Naive thymus-derived CD4-positive, alpha-beta T cell (primary cell): Measurements from ENCODE around the gene RASAL2. TPM values are rescaled to one million over a fixed set of nuclear protein-coding genes. Genes with fewer than 3 reads are reported as not detected.

ENCODE experiments used
- ATAC-seq: fragments of 150-1000 bp; cut with Tn5 transposase; 2 replicates; pipeline ENCODE4 v1.10.0; 2021; ENCODE audit warnings: mild to moderate bottlenecking, moderate library complexity
- CTCF ChIA-PET: fragments of 350-600 bp; sonication (Branson Sonifier 250); formaldehyde crosslinking; loops from one replicate; lab custom pipeline; 2021; ENCODE audit warnings: antibody characterized with exemption; lab: Charles Lee
- POLR2A ChIA-PET: fragments of 350-600 bp; sonication (Branson Sonifier 250); formaldehyde crosslinking; loops from one replicate; lab custom pipeline; 2021; ENCODE audit warnings: antibody characterized with exemption, inconsistent platforms; lab: Charles Lee
- DNase-seq, 9 donors: peaks; one replicate each; pipeline versions ENCODE4 v3.0.0 to v3.0.0-alpha.2; 2020 to 2022; ENCODE audit warnings: mixed read lengths in 1 of 9
- H3K27ac ChIP-seq: one replicate; pipeline ENCODE4 v1.7.0; 2013; ENCODE audit warnings: mild to moderate bottlenecking, low read depth, low read length, moderate library complexity
- H3K27me3 ChIP-seq, 2 donors: one replicate each; pipeline ENCODE4 v1.7.0; 2013; ENCODE audit warnings: low read length in 2 of 2, mild to moderate bottlenecking in 2 of 2, moderate library complexity in 2 of 2; ENCODE audit not compliant: control insufficient read depth in 2 of 2, insufficient read depth in 2 of 2
- H3K36me3 ChIP-seq, 3 experiments: 1 replicate in 2 of 3; 2 replicates in 1 of 3; pipeline ENCODE4 v1.7.0; 2013; ENCODE audit warnings: low read length in 3 of 3, mild to moderate bottlenecking in 3 of 3, moderate library complexity in 1 of 3; ENCODE audit not compliant: insufficient read depth in 3 of 3, control insufficient read depth in 2 of 3
- H3K4me1 ChIP-seq, 2 donors: one replicate each; pipeline ENCODE4 v1.7.0; 2013; ENCODE audit warnings: low read length in 2 of 2, mild to moderate bottlenecking in 2 of 2, moderate library complexity in 1 of 2; ENCODE audit not compliant: control insufficient read depth in 2 of 2, insufficient read depth in 2 of 2
- H3K4me3 ChIP-seq: 2 replicates; pipeline ENCODE4 v1.7.0; 2013; ENCODE audit warnings: mild to moderate bottlenecking, low read length
- H3K9me3 ChIP-seq, 3 experiments: 1 replicate in 2 of 3; 2 replicates in 1 of 3; pipeline ENCODE4 v1.7.0; 2013; ENCODE audit warnings: low read length in 3 of 3; ENCODE audit not compliant: control insufficient read depth in 2 of 3
- H3K27ac Mint-ChIP-seq, 9 donors: one replicate each; pipeline ENCODE4 v1.8.0; 2020 to 2022; ENCODE audit warnings: mixed read lengths in 9 of 9, mild to moderate bottlenecking in 8 of 9, moderate library complexity in 5 of 9, inconsistent platforms in 2 of 9
- H3K27me3 Mint-ChIP-seq, 5 donors: one replicate each; pipeline ENCODE4 v1.8.0; 2021 to 2022; ENCODE audit warnings: mixed read lengths in 5 of 5, mild to moderate bottlenecking in 1 of 5
- H3K36me3 Mint-ChIP-seq, 5 donors: one replicate each; pipeline ENCODE4 v1.8.0; 2020 to 2022; ENCODE audit warnings: mixed read lengths in 5 of 5, mild to moderate bottlenecking in 3 of 5, inconsistent platforms in 1 of 5
- H3K4me1 Mint-ChIP-seq, 7 donors: one replicate each; pipeline ENCODE4 v1.8.0; 2020 to 2022; ENCODE audit warnings: mixed read lengths in 7 of 7, mild to moderate bottlenecking in 3 of 7, inconsistent platforms in 1 of 7
- H3K4me3 Mint-ChIP-seq, 10 donors: one replicate each; pipeline ENCODE4 v1.8.0; 2020 to 2022; ENCODE audit warnings: mild to moderate bottlenecking in 10 of 10, mixed read lengths in 10 of 10, moderate library complexity in 6 of 10, inconsistent platforms in 2 of 10
- H3K9me3 Mint-ChIP-seq, 11 donors: one replicate each; pipeline ENCODE4 v1.8.0; 2020 to 2022; ENCODE audit warnings: mixed read lengths in 11 of 11, mild to moderate bottlenecking in 4 of 11, inconsistent platforms in 1 of 11, moderate library complexity in 1 of 11
- intact Hi-C, 2 donors: fragments of 100-400 bp; cut with micrococcal nuclease; formaldehyde crosslinking; loops; one replicate each; pipeline ENCODE4 v1.15.1; 2023
- polyA plus RNA-seq, 2 donors: library from polyadenylated mRNA; unstranded; fragments of 300-500 nt; fragmentation: Illumina TruSeq; gene quantifications; one replicate each; pipeline ENCODE4 v1.2.3, GENCODE V29; 2021
- total RNA-seq, 6 experiments: library from RNA in 5 of 6; stranded (reverse) in 5 of 6; gene quantifications; 1 replicate in 5 of 6; 2 replicates in 1 of 6; pipeline ENCODE4 v1.2.3 and lab custom pipeline; 2021 to 2026

Gene RASAL2
- total and polyA plus RNA-seq, 7 experiments from 2014 or later: 0.11 to 0.69 (median 0.15) TPM; not detected in 3

DNA sequence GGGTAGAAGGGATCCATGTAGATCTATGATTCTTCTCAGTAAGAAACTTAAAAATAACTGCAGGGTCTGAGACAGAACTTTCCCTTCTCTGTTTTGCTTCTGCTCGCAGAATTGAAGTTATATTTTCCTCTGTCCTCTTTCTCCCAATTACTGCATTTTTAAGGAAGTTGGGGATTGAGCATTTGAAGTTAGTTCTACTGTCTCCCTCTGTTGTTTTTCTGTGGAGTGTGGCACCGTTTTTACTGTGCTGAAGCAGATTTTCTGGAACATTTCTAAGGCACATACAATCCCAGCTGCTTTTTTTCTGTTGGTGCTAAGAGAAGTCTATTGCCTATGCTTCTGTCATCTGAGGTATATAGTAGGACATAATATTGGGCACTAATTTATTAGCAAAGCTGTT is 43.3 kb downstream of the RASAL2 start:
- H3K4me1 Mint-ChIP-seq: no peaks in the 10 kb centered on the region
- Histone ChIP-seq H3K9me3 (no peaks in the 10 kb centered on the region), H3K36me3 (no peaks in the 10 kb centered on the region), H3K27me3 (no peaks in the 10 kb centered on the region), H3K27ac (no peak overlapping the region), H3K4me1 (no peaks in the 10 kb centered on the region), H3K4me3 (no peak overlapping the region)
- intact Hi-C loops: no loop called here
- CTCF ChIA-PET: no interaction called here
- peaks cover 0 to 3% (median 0%) of the 10 kb centered on the region in 5 donors for H3K27me3 Mint-ChIP-seq
- no peak overlapping the region for H3K4me3 Mint-ChIP-seq
- H3K36me3 Mint-ChIP-seq: no peaks in the 10 kb centered on the region
- ATAC-seq (no peak), DNase-seq (no peak)
- H3K9me3 Mint-ChIP-seq: peaks cover 0 to 14% (median 5%) of the 10 kb centered on the region in 11 donors
- no peak overlapping the region for H3K27ac Mint-ChIP-seq
- POLR2A ChIA-PET: no interaction called here

DNA sequence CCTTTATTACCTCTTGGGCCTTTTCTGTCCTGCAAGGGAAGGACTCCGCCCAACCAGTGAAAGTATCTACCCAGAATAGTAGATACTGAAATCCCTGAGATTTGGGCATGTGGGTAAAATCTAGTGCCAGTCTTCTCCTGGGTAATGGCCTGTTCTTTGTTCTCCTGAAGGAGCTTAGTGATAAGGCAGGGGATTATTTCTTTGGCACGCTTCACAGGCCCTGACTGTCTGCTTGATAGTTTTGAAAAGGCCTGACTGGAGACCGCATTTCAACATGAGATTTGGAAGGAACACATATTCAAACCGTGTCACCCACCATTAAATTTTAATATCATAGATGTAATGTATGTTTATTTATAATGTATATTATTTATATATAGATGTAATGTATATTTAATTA is 48.9 kb downstream of the RASAL2 start:
- Histone ChIP-seq H3K9me3 (no peaks in the 10 kb centered on the region), H3K4me1 (no peaks in the 10 kb centered on the region), H3K27ac (no peak overlapping the region), H3K4me3 (no peak overlapping the region), H3K36me3 (no peaks in the 10 kb centered on the region), H3K27me3 (no peaks in the 10 kb centered on the region)
- ChIA-PET CTCF (no interaction called here), POLR2A (no interaction called here)
- H3K4me1 Mint-ChIP-seq: no peaks in the 10 kb centered on the region
- no peak for DNase-seq
- intact Hi-C loops: no loop called here
- H3K4me3 Mint-ChIP-seq: no peak overlapping the region
- peaks cover 0 to 14% (median 0%) of the 10 kb centered on the region in 11 donors for H3K9me3 Mint-ChIP-seq
- no peaks in the 10 kb centered on the region for H3K36me3 Mint-ChIP-seq
- ATAC-seq: no peak
- no peak overlapping the region for H3K27ac Mint-ChIP-seq
- no peaks in the 10 kb centered on the region for H3K27me3 Mint-ChIP-seq

- ChIA-PET POLR2A (no interaction called here), CTCF (no interaction called here)
- Mint-ChIP-seq H3K9me3 (peaks cover 0 to 14% (median 0%) of the 10 kb centered on the region in 11 donors), H3K4me3 (no peak overlapping the region), H3K36me3 (no peaks in the 10 kb centered on the region), H3K4me1 (no peaks in the 10 kb centered on the region), H3K27ac (no peak overlapping the region), H3K27me3 (no peaks in the 10 kb centered on the region)
- Histone ChIP-seq H3K4me1 (no peaks in the 10 kb centered on the region), H3K27ac (no peak overlapping the region), H3K27me3 (no peaks in the 10 kb centered on the region), H3K9me3 (no peaks in the 10 kb centered on the region), H3K4me3 (no peak overlapping the region), H3K36me3 (no peaks in the 10 kb centered on the region)
- no peak for ATAC-seq
- no peak for DNase-seq
- intact Hi-C loops: no loop called here
These were observed 50.1 kb downstream of the RASAL2 start for GRCh38 chr1:178143730-178144690.

DNA sequence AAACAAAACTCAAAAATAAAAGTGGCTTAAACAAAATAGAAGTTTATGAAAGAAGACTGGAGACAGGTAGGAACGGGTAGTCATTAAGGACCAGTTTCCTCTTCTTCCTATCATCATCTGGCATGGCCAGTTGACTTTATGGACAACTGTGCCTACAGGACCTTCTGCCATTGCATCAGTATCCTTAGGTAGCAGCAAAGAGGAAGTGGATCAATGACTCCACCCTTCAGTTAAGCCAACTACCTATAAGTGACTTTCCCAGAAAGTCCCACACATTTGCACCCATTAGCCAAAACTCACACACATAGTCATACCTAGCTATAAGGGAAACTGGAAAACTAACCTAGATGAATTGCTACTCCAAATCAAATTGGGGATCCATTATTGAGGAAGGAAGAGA is 51.7 kb downstream of the RASAL2 start:
- H3K27ac Mint-ChIP-seq: no peak overlapping the region
- no peak overlapping the region for H3K4me3 Mint-ChIP-seq
- Histone ChIP-seq H3K4me3 (no peak overlapping the region), H3K36me3 (no peaks in the 10 kb centered on the region), H3K27ac (no peak overlapping the region), H3K27me3 (no peaks in the 10 kb centered on the region), H3K4me1 (no peaks in the 10 kb centered on the region), H3K9me3 (no peaks in the 10 kb centered on the region)
- ChIA-PET POLR2A (no interaction called here), CTCF (no interaction called here)
- no peaks in the 10 kb centered on the region for H3K4me1 Mint-ChIP-seq
- peaks cover 0 to 14% (median 0%) of the 10 kb centered on the region in 11 donors for H3K9me3 Mint-ChIP-seq
- DNase-seq (no peak), ATAC-seq (no peak)
- intact Hi-C loops: no loop called here
- H3K27me3 Mint-ChIP-seq: no peaks in the 10 kb centered on the region
- no peaks in the 10 kb centered on the region for H3K36me3 Mint-ChIP-seq

DNA sequence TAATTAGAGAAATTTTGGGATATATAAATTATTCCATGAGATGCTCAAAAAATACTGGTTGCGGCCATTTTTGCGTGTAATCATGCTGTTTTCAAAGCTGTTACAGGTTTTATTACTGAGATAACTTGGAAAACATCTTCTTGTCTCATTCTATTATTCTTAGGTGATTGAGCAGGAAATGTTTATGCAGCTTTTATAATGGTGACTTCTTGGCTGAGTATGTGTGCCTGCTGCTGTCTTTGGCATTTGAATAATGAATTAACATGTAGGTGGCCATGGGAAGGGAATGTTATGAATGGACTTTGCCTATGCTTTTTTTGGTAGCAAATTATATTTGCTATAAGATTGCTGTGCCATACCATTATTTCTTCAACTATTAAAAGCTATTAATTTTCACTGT is 52.5 kb downstream of the RASAL2 start:
- intact Hi-C loops: no loop called here
- H3K4me3 Mint-ChIP-seq: no peak overlapping the region
- H3K27me3 Mint-ChIP-seq: no peaks in the 10 kb centered on the region
- POLR2A ChIA-PET: no interaction called here
- Histone ChIP-seq H3K4me1 (no peaks in the 10 kb centered on the region), H3K27ac (no peak overlapping the region), H3K9me3 (no peaks in the 10 kb centered on the region), H3K4me3 (no peak overlapping the region), H3K27me3 (no peaks in the 10 kb centered on the region), H3K36me3 (no peaks in the 10 kb centered on the region)
- DNase-seq (no peak), ATAC-seq (no peak)
- H3K27ac Mint-ChIP-seq: no peak overlapping the region
- H3K36me3 Mint-ChIP-seq: no peaks in the 10 kb centered on the region
- CTCF ChIA-PET: no interaction called here
- no peaks in the 10 kb centered on the region for H3K4me1 Mint-ChIP-seq
- H3K9me3 Mint-ChIP-seq: peaks cover 0 to 12% (median 0%) of the 10 kb centered on the region in 11 donors

GRCh38 chr1:178150610-178151009 is 56.7 kb downstream of the RASAL2 start:
- no peaks in the 10 kb centered on the region for H3K9me3 ChIP-seq
- Mint-ChIP-seq H3K4me3 (no peak overlapping the region), H3K27ac (no peak overlapping the region), H3K27me3 (no peaks in the 10 kb centered on the region), H3K9me3 (peaks cover 0 to 4% (median 0%) of the 10 kb centered on the region in 11 donors), H3K36me3 (no peaks in the 10 kb centered on the region), H3K4me1 (no peaks in the 10 kb centered on the region)
- no peaks in the 10 kb centered on the region for H3K27me3 ChIP-seq
- no peaks in the 10 kb centered on the region for H3K4me1 ChIP-seq
- H3K4me3 ChIP-seq: no peak overlapping the region
- POLR2A ChIA-PET: no interaction called here
- ATAC-seq (no peak), DNase-seq (no peak)
- CTCF ChIA-PET: no interaction called here
- H3K36me3 ChIP-seq: no peaks in the 10 kb centered on the region
- no peak overlapping the region for H3K27ac ChIP-seq
- intact Hi-C loops: no loop called here

DNA sequence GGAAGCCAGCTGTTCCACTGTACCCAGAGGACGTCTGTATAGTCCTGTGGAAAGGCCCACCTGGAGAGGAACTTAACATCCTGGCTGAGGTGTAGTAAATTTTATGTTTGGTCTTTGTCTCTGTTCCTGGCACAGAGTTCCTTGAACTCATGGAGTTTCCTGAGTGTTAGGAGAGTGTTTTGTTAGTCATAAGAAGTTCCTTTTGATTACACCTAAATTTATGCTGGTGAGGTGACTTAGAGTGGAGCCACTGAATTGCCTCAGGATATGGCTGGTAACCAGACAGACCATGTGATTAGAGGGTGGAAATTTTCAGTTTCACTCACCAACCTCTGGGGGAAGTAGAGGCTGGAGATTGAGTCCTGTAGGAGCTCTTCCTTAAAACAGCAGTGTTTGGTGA is 57.9 kb downstream of the RASAL2 start:
- DNase-seq (no peak), ATAC-seq (no peak)
- no peak overlapping the region for H3K4me3 ChIP-seq
- no peaks in the 10 kb centered on the region for H3K36me3 ChIP-seq
- Mint-ChIP-seq H3K4me1 (no peaks in the 10 kb centered on the region), H3K36me3 (no peaks in the 10 kb centered on the region), H3K27ac (peak overlapping the region in 1 of 9 donors; percentile 46), H3K27me3 (no peaks in the 10 kb centered on the region), H3K4me3 (no peak overlapping the region), H3K9me3 (peaks cover 0 to 4% (median 0%) of the 10 kb centered on the region in 11 donors)
- intact Hi-C loops: no loop called here
- CTCF ChIA-PET: no interaction called here
- POLR2A ChIA-PET: no interaction called here
- H3K4me1 ChIP-seq: no peaks in the 10 kb centered on the region
- H3K27ac ChIP-seq: no peak overlapping the region
- no peaks in the 10 kb centered on the region for H3K27me3 ChIP-seq
- no peaks in the 10 kb centered on the region for H3K9me3 ChIP-seq
